ENCODE results near the gene TMEM256. TPM values are rescaled to one million over a fixed set of nuclear protein-coding genes. Genes with fewer than 3 reads are reported as not detected.

Gene TMEM256
- polyA plus RNA-seq (ENCODE audit: insufficient read length in 4 of 4) = 100 to 1,000 TPM in 1 of 4 donors, 10 to 100 TPM in 3; 82.2 to 108 (median 90.2) TPM

DNA sequence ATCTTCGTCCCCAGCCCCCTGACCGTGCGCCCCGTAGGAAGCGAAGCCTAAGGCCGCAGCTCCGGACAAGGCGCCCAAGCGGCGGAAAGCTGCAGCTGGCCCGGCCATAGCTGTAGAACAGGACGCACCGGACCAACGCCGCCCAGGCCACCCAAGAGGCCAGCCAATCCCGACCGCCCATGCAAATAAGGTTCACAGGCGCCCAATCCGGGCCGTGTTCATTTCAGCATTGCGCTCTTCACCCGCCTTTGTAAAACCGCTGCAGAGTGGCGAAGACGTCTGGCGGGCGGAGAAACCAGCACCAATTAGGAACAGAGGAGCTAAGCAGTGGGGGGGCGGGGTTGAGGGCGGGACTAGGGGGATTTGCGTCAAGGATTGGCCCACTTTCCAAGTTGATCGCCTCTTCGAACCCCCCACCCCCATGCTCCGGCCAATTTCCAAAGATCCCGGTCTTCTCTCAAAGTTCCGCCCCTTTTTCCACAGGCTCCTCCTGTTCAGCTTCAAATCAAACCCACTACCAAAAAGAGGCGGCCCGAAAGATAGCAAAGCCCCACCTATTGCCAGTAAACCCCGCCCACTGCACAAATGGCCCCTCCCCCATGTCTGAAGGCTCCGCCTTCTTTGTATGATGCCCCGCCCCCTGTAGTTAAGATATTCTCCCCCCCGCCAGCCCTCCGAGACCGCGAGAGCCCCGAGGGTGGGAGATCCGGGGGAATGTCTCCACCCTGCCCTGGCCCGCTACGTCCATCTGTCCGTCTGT is at the start of gene TMEM256:
Gene TMEM256 (minus strand): TSS at position 121 of the 760 bp plus-strand sequence. CDS start 13 bp downstream, at position 108.
- peak; percentile 95 to 99 (median 98) for DNase-seq (ENCODE audit: low read depth in 4 of 4, low spot score in 2 of 4)

DNA sequence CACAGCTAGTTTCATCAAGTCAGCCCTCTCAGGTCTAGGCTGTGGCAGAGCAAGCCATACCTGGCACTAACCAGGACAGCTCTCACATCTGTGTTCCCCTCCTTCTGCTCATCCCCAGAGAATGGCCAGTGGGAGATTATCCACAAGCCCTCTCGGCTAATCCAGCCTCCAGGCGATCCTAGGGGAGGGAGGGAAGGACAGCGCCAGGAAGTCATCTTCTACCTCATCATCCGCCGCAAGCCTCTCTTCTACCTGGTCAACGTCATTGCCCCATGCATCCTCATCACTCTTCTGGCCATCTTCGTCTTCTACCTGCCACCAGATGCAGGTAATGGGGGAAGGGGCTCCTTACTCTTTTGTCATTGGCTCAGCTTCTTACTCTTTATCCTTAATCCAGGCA is 44.6 kb upstream of the TMEM256 start:
- no peak for DNase-seq (ENCODE audit: low read depth in 4 of 4, low spot score in 2 of 4)

DNA sequence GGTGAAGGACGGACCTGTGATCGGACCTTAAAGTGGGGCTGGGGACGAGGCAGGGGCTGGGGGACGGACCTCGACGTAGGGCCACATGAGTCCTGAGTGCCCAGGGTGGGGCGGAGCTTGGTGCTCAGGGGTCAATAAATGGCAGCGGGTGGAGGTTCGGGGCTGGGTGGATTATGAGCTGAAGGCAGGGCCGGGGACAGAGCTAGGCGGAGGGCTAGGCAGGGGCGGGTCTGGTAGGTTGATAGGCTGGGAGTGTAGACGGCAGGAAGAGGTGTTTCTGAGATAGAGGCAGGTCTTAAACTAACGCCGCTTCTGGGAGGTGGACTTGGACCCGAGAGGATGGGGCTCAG is 41.7 kb upstream of the TMEM256 start:
- no peak for DNase-seq (ENCODE audit: low read depth in 4 of 4, low spot score in 2 of 4)

DNA sequence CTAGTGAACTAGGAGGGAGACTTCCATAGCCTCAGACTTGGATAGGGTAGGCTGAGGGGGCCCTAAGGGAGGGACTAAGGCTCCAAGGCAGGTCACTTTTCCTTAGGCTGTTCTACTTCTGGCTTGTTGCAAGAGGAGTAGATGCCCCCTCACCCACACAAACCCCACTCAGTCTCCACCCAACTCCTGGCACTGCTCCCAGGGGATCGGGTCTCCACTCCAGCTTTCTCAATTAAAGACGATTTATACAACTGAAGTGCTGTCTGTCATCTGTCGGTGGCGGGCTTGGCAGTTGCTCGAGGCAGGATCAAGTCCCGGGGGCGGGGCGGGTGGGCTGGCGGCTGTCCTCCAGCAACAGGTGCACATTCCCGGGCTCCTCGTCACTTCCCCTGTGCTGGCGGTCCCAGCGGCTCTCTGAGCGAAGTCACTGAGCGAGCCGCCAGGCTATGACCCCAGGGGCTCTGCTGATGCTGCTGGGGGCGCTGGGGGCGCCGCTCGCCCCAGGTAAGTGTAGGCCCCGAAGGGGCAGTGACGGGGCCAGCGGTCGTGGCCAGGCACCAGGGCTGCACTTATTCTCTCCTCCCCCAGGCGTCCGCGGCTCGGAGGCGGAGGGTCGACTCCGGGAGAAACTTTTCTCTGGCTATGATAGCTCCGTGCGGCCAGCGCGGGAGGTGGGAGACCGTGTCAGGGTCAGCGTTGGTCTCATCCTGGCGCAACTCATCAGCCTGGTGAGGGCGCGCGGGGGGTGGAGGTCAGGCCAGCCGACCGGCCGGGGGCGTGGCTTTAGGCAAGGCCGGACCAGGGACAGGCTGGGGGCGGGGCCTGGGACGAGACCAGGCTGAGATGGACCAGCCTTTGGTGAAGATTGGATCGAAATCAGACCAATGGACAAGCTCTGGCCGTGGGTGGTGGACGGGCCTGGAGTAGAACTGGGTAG is 41.1 kb upstream of the TMEM256 start, which contains the start of gene CHRNB1:
Gene CHRNB1 (plus strand): TSS at position 380 of the 937 bp plus-strand sequence. CDS start 67 bp downstream, at position 447.
- no peak for DNase-seq (ENCODE audit: low read depth in 4 of 4, low spot score in 2 of 4)

DNA sequence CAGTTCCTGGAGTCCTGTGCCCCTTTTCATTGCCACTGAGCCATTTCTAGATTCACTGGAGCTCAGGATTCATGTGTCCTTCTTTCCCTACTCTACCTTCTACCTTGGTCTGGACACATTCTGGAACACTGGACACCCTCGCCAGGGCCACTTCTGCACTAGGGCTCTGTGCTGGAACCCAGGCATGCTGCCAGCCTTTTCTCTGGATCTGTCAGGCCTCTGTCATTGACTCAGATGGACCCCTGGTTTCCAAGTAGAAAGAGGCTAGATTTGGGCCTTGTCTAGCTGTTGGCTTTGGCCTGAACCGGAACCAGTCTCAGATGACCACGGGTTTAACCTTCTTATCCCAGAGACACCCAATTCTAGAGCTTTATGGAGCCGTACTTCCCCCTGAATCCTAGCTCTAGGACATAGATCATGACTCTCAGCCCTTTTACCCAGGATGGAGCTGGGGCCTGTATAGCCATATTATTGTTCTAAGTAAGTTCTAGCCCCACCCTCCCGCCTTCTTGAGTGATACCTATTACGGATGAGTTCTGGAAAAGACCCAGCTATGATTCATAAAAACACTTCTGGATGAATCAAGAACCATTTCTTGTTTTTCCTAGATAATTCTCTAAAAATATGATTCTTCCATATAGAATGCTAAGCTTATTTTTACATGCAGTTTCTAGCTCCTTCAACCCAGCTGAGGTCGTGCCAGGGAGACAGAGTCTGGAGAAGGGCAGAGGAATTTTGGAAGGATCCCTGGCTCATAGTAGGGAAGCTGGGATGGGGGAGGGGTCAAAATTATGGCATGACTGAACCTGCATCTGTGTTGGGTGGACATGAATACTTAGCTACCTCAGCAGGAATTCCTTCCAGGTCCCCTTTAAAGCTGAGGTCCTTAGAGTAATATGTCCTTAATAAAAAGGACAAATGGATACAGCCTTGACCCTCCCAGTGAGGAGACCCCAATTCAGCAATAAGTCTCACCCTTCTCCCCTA is 39.9 kb upstream of the TMEM256 start:
- DNase-seq (ENCODE audit: low read depth in 4 of 4, low spot score in 2 of 4) = no peak

DNA sequence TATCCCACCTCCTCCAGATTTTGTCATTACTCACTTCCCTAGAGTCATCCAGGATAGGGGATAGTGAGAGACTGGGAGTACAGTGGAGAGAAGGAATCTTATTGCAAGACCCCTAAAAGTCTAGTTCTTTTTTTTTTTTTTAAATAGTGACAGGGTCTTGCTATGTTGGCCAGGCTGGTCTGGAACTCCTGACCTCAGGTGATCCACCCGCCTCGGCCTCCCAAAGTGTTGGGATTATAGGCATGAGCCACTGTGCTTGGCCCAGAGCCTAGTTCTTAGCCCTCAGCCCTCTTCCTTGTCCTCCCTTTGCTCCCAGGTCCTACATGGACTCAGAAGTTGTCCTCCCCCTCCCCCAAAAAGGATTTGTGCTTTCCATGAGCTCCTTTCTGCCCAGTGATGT is 38.2 kb upstream of the TMEM256 start:
- no peak for DNase-seq (ENCODE audit: low read depth in 4 of 4, low spot score in 2 of 4)

DNA sequence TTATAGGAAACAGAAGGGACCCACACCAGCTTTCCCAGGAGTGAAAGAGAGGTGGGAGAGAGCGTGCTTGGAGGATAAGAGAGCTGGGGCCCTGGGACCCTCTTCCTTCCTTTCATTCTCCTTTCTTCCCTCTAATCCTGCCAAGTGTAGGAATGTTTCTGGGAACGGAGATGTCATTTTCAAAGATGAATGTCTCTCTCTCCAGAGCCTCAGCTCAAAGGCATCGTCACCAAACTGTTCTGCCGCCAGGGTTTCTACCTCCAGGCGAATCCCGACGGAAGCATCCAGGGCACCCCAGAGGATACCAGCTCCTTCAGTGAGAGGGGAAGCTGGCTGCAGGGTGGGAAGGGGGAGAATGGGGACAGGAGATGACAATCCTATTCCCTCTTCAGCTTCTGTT is 37.4 kb upstream of the TMEM256 start:
- DNase-seq (ENCODE audit: low read depth in 4 of 4, low spot score in 2 of 4) = no peak

DNA sequence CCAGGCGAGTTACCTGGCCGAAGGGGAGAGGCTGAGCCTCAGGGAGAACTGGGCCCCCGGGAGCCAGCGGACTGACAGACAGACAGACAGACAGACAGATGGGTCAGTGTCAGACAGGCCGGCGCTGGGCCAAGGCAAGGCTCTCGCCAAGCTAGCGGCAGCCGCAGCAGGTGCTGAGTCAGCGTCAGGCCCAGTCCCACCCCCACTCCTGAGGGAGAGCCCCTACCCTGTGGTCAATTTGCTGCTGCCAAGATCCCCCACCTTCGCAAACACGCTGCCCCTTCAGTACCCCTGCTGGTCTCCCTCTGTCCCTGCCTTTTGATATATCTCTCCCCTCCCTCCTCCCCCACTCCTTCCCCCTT is 36.9 kb upstream of the TMEM256 start:
- peak in 1 of 4 donors; percentile 21 for DNase-seq (ENCODE audit: low read depth in 4 of 4, low spot score in 2 of 4)

DNA sequence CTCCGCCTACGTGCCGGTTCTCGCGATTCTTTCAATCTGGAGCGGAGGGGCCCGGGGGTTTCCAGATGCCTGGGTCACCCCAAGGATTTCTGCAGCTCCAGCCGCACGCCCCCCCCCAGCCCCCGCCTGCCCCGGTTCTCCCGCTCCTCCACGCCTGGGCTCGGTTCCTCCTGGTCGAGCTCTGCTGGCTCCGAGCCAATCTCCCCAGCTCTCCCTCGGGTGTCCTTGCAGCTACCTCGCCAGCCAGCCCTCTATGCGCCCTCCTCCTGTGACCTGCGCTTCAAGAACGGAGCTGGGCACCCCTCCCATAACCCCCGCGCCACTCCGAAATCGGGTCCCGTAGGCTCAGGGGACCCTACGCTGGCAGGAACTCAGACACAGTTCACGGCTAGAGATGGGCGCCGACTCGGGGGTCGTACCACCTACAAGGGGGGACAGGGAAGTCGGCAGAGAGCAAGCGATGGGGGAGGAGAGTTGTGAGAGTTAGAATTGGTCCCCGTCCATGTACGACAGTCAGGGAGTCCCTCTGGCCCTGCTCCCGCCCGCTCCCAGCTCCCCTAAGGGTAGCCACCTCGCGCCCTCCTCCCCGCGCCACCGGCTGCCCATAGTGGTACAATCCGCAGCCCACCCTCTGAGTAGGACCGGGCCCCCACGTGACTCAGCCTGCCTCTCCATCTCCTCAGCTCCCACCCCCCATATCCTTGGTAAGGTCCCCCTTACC is 36.4 kb upstream of the TMEM256 start:
- peak in 2 of 4 donors; percentile 47 to 51 for DNase-seq (ENCODE audit: low read depth in 4 of 4, low spot score in 2 of 4)

DNA sequence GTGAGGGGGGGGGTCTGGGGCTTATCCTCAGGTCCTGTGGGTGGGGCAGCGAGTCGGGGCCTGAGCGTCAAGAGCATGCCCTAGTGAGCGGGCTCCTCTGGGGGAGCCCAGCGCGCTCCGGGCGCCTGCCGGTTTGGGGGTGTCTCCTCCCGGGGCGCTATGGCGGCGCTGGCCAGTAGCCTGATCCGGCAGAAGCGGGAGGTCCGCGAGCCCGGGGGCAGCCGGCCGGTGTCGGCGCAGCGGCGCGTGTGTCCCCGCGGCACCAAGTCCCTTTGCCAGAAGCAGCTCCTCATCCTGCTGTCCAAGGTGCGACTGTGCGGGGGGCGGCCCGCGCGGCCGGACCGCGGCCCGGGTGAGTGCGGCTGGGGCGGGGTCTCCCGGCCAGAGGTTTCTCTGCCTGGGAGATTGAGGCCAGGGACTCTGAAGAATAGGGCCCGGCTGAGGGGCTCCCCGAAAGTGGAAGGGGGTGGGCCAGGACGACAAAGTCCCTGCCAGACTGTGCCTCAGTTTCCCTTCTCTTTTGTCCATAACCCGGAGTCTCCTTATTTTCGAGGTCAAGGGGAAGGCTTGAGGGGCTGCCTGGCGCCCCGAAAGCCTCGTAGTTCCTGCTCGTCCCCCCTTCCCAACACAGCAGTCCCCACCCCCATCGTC is 35.7 kb upstream of the TMEM256 start, which contains the start of gene FGF11:
Gene FGF11 (plus strand): TSS at position 51 of the 651 bp plus-strand sequence. CDS start 109 bp downstream, at position 160.
- DNase-seq (ENCODE audit: low read depth in 4 of 4, low spot score in 2 of 4) = no peak

DNA sequence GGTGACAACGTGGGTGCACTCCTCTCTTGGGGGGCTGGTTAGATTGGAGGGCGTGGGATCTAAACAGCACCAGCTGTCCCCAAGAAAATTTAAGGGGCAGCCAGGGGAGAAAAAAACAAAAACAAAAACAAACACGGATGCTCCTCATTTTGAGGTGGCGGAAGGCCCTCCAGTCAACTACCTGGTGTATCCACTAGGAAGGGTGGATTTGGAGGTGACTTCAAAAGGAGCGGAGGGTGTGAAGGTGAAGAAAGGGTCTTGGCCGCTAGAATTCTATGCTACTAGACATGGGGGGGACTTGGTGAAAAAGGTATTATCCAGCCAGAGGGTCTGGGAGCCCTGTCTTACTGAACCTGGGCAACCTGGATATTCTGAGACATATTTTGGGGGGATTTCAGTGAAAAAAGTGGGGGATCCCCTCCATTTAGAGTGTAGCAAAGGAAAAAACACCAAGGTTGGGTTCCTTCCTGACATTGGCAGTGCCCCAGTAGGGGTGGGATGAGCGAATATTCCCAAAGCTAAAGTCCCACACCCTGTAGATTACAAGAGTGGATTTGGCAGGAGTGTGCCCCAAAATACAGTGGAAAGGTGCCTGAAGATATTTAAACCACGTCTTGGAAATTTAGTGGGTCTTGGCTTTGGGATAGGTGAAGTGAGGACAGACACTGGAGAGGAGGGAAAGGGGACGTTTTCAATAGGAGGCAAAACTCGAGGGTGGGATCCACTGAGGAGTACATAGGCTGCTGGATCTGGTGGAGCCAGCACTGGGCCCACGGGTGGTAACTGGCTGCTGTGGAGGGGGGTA is 35.0 kb upstream of the TMEM256 start:
- DNase-seq (ENCODE audit: low read depth in 4 of 4, low spot score in 2 of 4) = no peak

DNA sequence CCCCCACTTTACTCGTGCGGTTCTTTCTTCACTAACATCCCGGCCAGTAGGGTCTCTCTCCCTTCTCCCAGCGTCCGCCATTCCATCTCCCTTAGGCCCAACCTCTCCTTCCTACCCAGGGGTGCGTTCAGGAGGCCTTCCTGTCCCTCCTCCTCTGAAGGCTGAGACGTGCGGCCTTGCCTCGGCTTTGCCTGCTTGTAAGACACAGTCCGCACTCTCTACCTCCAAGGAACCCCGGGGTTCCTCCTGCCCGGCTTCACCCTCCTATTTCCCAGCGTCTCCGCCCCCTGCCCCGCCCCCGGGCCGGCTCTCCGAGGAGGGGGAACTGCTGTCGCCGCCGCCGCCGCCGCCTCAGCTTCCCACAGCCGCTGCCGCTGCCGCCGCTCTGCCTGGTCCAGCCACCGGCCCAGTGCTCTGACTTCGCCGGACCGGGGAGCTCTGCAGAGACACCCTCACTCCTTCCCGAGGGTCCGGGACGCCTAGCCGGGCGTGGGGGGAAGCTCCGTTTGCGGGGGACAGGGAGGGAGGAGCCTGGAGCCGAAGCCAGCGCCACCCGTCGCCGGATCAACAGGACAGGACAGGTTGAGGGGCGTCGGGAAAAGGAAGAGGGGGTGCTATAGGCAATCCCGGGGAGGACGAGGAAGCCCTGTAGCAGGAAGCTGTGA is 34.2 kb upstream of the TMEM256 start:
- DNase-seq (ENCODE audit: low read depth in 4 of 4, low spot score in 2 of 4) = peak in 2 of 4 donors; percentile 28 to 42

DNA sequence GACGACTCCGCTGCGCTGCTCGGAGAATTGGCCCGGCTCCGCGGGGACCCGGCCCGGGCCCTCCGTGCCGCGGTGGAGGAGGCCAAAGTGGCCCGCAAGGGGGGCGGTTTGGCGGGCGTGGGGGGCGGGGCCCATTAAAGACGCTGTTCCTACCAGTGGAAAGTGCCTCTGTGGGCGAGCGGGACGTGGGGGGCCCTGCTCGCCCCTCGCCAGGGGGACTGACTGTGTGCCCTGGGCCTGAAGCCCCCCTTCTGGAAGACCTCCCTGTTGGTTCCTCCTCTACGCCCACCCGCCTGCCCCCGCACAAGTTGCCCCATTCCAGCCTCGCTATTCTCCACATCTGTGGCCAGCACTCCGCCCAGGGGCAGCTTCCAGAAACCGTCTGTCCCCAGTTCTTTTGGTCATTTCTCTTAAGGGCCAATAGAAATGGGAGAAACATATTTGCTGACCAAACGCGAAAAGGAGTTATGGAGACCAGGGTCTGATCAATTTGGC is 33.5 kb upstream of the TMEM256 start:
- DNase-seq (ENCODE audit: low read depth in 4 of 4, low spot score in 2 of 4) = no peak

DNA sequence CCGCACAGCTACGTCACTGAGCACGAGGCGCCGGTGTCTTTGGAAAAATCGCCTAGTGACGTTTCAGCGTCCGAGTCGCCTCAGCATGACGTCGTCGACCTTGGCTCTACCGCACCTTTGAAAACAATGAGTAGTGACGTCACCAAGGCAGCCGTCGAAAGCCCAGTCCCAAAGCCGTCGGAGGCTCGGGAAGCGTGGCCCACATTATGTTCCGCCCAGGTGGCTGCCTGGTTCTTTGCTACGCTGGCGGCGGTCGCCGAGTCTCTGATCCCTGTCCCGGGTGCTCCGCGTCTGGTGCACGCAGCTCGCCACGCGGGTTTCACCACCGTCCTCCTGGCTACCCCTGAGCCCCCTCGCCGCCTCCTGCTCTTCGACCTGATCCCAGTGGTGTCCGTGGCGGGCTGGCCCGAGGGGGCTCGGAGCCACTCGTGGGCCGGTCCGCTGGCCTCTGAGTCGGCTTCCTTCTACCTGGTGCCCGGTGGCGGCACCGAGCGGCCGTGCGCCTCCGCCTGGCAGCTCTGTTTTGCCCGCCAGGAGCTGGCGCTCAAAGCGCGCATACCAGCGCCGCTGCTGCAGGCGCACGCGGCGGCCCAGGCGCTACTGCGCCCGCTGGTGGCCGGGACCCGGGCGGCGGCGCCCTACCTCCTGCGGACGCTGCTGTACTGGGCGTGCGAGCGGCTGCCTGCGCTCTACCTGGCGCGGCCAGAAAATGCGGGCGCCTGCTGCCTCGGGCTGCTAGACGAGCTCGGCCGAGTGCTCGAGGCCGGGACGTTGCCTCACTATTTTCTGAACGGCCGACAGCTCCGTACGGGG is 32.9 kb upstream of the TMEM256 start:
- peak in 2 of 4 donors; percentile 66 to 73 for DNase-seq (ENCODE audit: low read depth in 4 of 4, low spot score in 2 of 4)

DNA sequence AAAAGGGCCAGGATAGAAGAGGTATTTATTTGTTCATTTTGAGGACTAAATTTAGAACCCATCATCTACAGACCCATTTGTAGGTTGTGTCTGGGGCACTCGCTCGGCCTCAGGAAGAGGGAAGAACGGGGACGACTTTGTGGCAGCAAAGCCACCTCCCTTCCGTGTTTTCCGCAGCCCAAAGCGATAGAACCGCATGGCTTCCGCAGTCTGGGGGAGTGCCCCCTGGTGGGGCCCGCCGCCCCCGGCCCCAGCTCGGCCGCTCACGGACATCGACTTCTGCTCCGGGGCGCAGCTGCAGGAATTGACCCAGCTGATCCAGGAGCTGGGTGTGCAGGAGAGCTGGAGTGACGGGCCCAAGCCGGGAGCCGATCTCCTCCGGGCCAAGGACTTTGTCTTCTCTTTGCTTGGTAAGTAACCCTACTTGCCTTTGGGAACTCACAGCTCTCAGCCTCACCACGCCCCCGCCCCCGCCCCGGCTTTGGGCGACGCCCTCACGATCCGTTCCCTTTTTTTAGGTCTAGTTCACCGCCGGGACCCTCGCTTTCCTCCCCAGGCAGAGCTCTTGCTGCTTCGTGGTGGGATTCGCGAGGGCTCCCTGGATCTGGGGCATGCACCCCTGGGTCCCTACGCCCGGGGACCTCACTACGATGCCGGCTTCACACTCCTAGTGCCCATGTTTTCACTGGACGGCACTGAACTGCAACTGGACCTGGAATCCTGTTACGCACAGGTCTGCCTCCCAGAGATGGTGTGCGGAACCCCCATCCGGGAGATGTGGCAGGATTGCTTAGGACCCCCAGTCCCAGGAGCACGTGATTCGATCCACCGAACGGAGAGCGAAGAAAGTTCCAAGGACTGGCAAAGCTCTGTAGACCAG is 32.0 kb upstream of the TMEM256 start:
- peak in 1 of 4 donors; percentile 21 for DNase-seq (ENCODE audit: low read depth in 4 of 4, low spot score in 2 of 4)

DNA sequence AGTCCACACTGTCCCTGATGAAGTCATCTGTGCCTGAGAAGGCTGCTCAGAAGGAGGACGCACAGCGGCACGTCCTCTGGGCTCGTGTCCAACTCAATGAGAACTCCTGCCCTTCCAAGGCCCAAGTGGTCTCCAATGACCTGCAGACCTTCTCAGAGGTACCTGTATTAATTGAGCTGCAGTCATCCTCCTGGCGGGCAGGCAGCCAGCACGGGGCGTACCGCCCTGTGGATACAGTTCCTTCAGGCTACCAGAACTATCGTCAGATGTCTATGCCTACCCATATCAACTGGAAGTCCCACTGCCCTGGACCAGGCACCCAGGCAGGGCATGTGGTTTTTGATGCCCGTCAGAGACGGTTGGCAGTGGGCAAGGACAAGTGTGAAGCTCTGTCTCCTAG is 28.4 kb upstream of the TMEM256 start:
- DNase-seq (ENCODE audit: low read depth in 4 of 4, low spot score in 2 of 4) = no peak

Measured in left renal cortex interstitium (tissue), 4 donors.